Thyroid gland (tissue), 4 donors: ENCODE data around the gene CAPN10. TPM values are rescaled to one million over a fixed set of nuclear protein-coding genes. Genes with fewer than 3 reads are reported as not detected.

Source experiments
- DNase-seq, 2 donors: peaks; one replicate each; pipeline ENCODE4 v3.0.0-alpha.2; 2019
- H3K27ac ChIP-seq, 3 donors: fragments of 200-600 bp; sonication (generic); 1 replicate in 2 of 3; 2 replicates in 1 of 3; pipeline ENCODE4 v1.5.1; 2016 to 2019; ENCODE audit warnings: mild to moderate bottlenecking in 1 of 3, moderate library complexity in 1 of 3
- H3K27me3 ChIP-seq: fragments of 200-600 bp; sonication (generic); one replicate; pipeline ENCODE4 v1.5.1; 2019
- H3K36me3 ChIP-seq, 2 donors: fragments of 200-600 bp; sonication (generic); one replicate each; pipeline ENCODE4 v1.5.1; 2016 to 2019
- H3K4me1 ChIP-seq, 2 donors: fragments of 200-600 bp; sonication (generic); one replicate each; pipeline ENCODE4 v1.5.1; 2017 to 2019
- H3K4me3 ChIP-seq, 3 donors: fragments of 200-600 bp; sonication (generic); replicated peaks in 1 of 3; 1 replicate in 2 of 3; 2 replicates in 1 of 3; pipeline ENCODE4 v1.5.1; 2016; ENCODE audit warnings: mild to moderate bottlenecking in 1 of 3
- H3K9me3 ChIP-seq: fragments of 200-600 bp; sonication (generic); one replicate; pipeline ENCODE4 v1.5.1; 2017
- CTCF ChIP-seq, 6 experiments: fragments of 200-600 bp in 3 of 6; fragments of 450-650 bp in 3 of 6; sonication (generic) in 3 of 6; IDR thresholded peaks; one replicate each; pipeline ENCODE4 v1.5.1; 2016 to 2019; ENCODE audit warnings: antibody characterized with exemption in 6 of 6, mild to moderate bottlenecking in 2 of 6, inconsistent platforms in 1 of 6, moderate library complexity in 1 of 6
- POLR2A ChIP-seq, 2 donors: fragments of 450-650 bp; IDR thresholded peaks; one replicate each; pipeline ENCODE4 v1.6.1; 2017; ENCODE audit warnings: antibody characterized with exemption in 2 of 2, mild to moderate bottlenecking in 2 of 2, moderate library complexity in 1 of 2
- WGBS, 2 donors: methylation state at CpG; one replicate each; pipeline ENCODE4 v1.1.5; 2017; 5-methylcytosine and 5-hydroxymethylcytosine counted together
- intact Hi-C: fragments of 100-400 bp; cut with DNase I; formaldehyde crosslinking; loops from one replicate; pipeline ENCODE4 v1.15.1; 2023
- total RNA-seq, 4 donors: library from RNA; depleted of rRNA; stranded (reverse); fragments of >200 nt; gene quantifications; one replicate each; pipeline ENCODE4 v1.2.3, GENCODE V29; 2016

The CAPN10 gene
- total RNA-seq, 4 donors from 2014 or later = 19.3 to 25.3 (median 21.7) TPM

GRCh38 chr2:240567872-240568677 is 18.5 kb upstream of the CAPN10 start, which contains the start of gene RNPEPL1:
RNPEPL1 (plus strand) TSS chr2:240568484; CDS start chr2:240568587, 103 bp downstream.
- Histone ChIP-seq H3K36me3 (no peaks in the 10 kb centered on the region), H3K9me3 (no peaks in the 10 kb centered on the region), H3K27me3 (no peaks in the 10 kb centered on the region), H3K27ac (peak within 1 kb of the TSS; percentile 26 to 93 (median 86)), H3K4me1 (peaks cover 30 to 47% of the 10 kb centered on the region in 2 donors), H3K4me3 (peak within 1 kb of the TSS; percentile 14 to 64 (median 46))
- DNase-seq = peak; percentile 57 to 59
- TF ChIP-seq CTCF (IDR thresholded peaks at IDR 0.05) (peak in 1 of 6 experiments; percentile 3), POLR2A (IDR thresholded peaks at IDR 0.05) (peak in 1 of 2 donors; percentile 28)
- intact Hi-C loops = loop anchor here (10.0 kb wide), 1 partner anchor 333 kb away; no protein-coding TSS in a partner anchor
- WGBS, 2 donors = 0% methylated on average over 2 to 11 of the region's 106 CpGs

DNA sequence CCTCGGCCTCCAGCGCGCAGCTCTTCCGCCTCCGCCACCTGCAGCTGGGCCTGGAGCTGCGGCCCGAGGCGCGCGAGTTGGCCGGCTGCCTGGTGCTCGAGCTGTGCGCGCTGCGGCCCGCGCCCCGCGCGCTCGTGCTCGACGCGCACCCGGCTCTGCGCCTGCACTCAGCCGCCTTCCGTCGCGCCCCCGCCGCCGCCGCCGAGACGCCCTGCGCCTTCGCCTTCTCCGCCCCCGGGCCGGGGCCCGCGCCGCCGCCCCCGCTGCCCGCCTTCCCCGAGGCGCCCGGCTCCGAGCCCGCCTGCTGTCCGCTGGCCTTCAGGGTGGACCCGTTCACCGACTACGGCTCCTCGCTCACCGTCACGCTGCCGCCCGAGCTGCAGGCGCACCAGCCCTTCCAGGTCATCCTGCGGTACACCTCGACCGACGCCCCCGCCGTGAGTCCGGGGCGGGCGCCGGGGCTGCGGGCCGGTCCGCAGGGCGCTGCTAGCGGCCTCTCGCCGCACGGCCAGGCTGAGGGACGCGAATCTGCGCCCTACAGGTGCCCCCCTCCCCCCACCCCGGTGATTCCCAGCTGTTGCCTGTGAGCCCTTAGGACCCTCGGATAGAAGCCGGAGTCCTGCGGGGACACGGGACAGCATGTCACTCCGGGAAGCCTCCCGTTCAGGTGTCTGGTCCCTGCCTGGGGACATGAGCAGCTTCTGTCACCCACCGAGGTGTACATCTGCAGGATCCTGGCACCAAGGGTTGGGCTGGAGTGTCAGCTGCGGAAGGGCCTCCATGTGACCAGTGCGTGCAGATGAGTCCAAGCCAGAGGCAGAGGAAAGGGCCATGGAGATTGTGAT is 17.6 kb upstream of the CAPN10 start:
- no peaks in the 10 kb centered on the region for H3K9me3 ChIP-seq
- H3K4me1 ChIP-seq = peaks cover 30 to 47% of the 10 kb centered on the region in 2 donors
- WGBS, 2 donors = 12% methylated on average over 18 of the region's 93 CpGs; no CpG with 5 or more reads in 1 of the 2 donors
- intact Hi-C loops = loop anchor here (10.0 kb wide), 1 partner anchor 334 kb away; no protein-coding TSS in a partner anchor
- TF ChIP-seq POLR2A (IDR thresholded peaks at IDR 0.05) (peak in 1 of 2 donors; percentile 67), CTCF (IDR thresholded peaks at IDR 0.05) (peak in 1 of 6 experiments; percentile 6)
- H3K36me3 ChIP-seq = peaks cover 0 to 4% of the 10 kb centered on the region in 2 donors
- H3K4me3 ChIP-seq = peak overlapping the region; percentile 14 to 64 (median 46)
- H3K27ac ChIP-seq = peak overlapping the region in 2 of 3 donors; percentile 38 to 52
- DNase-seq = peak; percentile 66 to 69
- H3K27me3 ChIP-seq = no peaks in the 10 kb centered on the region

DNA sequence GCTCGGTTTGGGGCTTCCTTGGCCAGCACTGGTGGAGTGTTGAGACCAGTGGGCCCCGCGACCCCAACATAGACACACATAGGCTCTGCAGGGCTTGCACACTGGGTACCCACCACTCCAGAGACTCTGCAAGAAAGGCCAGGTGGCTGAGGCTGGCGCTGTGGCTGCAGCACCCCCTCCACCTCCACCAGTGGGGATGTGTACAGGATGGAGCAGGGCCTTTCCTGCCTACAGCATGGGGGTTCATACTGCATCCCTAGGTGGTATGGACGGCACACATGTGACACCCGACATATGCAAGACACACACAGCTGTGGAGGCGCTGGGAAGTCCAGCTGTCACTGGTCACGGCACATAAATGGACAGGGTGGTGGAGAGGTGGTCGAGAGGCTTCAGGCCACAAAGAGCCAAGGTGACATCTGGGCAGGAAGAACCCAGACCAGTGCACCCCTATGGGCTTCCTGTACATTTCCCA is 17.0 kb upstream of the CAPN10 start:
- Histone ChIP-seq H3K27me3 (no peaks in the 10 kb centered on the region), H3K4me3 (peak overlapping the region in 2 of 3 donors; percentile 14 to 64), H3K9me3 (no peaks in the 10 kb centered on the region), H3K36me3 (peaks cover 4% of the 10 kb centered on the region in 2 donors), H3K4me1 (peaks cover 30 to 47% of the 10 kb centered on the region in 2 donors), H3K27ac (no peak overlapping the region)
- WGBS, 2 donors = 79 to 92% methylated on average over 4 to 8 of the region's 9 CpGs
- DNase-seq = no peak
- intact Hi-C loops = loop anchor here (10.0 kb wide), 1 partner anchor 335 kb away; no protein-coding TSS in a partner anchor
- TF ChIP-seq CTCF (IDR thresholded peaks at IDR 0.05) (no peak), POLR2A (IDR thresholded peaks at IDR 0.05) (no peak)

DNA sequence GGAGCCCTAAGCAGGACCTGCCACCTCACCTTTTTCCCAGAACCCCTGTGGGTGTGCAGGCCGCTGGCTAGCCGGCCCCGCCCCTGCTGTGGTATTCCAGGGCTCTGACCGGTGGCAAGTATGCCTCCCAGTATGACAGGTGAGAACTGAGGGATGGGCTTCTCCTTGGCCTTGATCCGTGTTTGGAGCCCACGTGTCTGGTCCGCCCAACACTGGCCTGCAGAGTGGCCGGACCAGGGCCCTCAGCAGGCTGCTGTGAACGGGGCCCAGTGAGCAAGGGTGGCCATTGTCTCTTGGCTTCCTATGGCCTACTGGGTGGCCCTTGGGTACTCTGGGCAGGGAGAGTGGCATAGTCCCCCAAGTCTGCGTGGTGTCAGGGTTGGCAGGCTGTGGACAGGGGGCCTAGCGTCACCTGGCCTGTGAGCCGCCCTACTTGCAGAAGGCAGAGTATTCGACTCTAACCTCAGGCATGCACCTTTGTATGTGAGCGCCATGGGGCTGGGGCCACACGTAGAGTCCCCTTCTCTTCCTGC is 16.5 kb upstream of the CAPN10 start:
- 94 to 95% methylated on average over 8 to 14 of the region's 15 CpGs for WGBS, 2 donors
- peak in 1 of 2 donors; percentile 0 for DNase-seq

More for the DNA sequence above, 16.5 kb upstream of the CAPN10 start:
- H3K4me3 ChIP-seq = no peak overlapping the region
- H3K9me3 ChIP-seq = no peaks in the 10 kb centered on the region
- intact Hi-C loops = loop anchor here (10.0 kb wide), 1 partner anchor 335 kb away; no protein-coding TSS in a partner anchor
- TF ChIP-seq POLR2A (IDR thresholded peaks at IDR 0.05) (no peak), CTCF (IDR thresholded peaks at IDR 0.05) (no peak)
- H3K36me3 ChIP-seq = peaks cover 5 to 10% of the 10 kb centered on the region in 2 donors
- peaks cover 30 to 45% of the 10 kb centered on the region in 2 donors for H3K4me1 ChIP-seq
- no peaks in the 10 kb centered on the region for H3K27me3 ChIP-seq
- H3K27ac ChIP-seq = no peak overlapping the region
